HuH-7 (cell line): ENCODE measurements around the gene OR7C1.
"Not testable (repeated sequence)": the region's sequence is repeated elsewhere in the genome, so short reads cannot be mapped to it uniquely, and the experiment has no call there.

Experiments
- DNase-seq: peaks from one replicate; pipeline ENCODE4 v3.0.0; 2011; ENCODE audit warnings: low spot score

OR7C1 gene

GRCh38 chr19:14784730-14785101 lies 50.3 kb downstream of the OR7C1 start:
- not testable (repeated sequence) for DNase-seq

- not testable (repeated sequence) for DNase-seq
Observed at GRCh38 chr19:14783410-14783998, 51.5 kb downstream of the OR7C1 start.

DNA sequence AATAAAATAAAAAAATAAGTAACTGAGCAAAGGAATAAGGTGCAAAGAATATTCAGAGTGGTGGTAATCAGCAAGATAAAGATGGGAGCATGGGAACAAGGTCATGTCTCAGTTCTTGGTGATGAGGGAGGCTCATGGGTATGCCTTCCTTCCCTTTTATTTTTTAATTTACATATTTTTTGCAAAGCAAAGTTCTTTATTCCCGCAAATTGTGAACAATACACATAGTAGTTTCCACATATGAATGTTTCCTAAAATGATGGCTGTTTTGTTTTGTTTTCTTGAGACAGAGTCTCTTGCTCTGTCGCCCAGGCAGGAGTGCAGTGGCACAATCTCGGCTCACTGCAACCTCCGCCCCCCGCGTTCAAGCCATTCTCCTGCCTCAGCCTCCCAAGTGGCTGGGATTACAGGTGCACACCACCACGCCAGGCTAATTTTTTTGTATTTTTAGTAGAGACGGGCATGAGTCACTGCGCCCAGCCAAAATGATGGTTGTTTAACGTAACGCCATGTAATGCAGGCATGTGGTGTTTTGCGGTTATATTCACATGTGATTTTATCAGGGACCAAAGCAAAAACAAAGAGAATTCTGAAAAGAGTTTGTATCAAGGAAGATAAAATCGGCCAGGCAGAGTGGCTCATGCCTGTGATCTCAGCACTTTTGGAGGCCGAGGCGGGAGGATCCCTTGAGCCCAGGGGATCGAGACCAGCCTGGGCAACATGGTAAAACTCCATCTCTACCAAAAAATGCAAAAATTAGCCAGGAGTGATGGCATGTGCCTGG lies 52.2 kb downstream of the OR7C1 start:
- DNase-seq = no peak

DNA sequence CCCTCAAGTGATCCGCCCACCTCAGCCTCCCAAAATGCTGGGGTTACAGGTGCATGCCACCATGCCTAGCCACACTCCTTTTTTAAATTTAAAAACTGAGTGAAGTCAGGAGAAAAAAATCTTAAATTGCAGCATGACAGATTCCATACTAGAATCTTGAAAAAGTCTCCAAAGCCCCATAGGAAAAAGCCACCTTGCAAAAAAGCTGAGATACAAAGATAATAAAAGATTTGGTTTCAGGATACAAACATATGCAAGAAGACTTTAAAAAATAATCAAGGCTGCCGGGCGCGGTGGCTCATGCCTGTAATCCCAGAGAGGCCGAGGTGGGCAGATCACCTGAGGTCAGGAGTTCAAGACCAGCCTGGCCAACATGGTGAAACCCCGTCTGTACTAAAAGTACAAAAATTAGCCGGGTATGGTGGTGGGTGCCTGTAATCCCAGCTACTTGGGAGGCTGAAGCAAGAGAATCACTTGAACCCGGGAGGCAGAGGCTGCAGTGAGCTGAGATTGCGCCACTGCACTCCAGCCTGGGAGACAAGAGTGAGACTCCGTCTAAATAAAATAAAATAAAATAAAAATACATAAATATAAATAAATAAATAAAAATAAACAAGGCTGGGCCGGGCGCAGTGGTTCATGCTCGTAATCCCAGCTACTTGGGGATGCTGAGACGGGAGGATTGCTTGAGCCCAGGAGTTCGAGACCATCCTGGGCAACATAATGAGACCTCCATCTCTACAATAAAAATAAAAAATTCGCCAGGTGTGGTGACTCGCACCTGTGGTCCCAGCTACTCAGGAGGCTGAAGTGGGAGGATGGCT lies 53.1 kb downstream of the OR7C1 start:
- DNase-seq = not testable (repeated sequence)

GRCh38 chr19:14780622-14781225 lies 54.3 kb downstream of the OR7C1 start:
- DNase-seq = not testable (repeated sequence)

DNA sequence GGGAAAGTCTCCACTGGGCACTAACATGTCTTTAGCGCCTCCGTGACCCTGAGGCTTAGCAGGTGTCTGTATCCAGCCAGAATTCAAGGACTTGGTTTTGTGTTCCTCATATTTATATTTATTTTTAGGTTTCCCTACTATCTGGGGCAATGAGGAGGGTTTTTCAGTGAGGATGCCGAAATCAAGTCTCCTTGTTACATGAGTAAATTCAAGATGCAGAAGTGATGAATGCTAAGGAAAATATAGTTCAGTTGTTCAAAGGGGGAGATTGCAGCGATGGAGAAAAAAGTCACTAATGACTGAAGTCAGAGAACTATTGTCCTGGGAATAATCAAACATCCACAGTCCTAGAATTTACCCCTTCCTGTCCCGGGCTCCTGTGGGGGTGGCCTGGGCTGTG lies 55.8 kb downstream of the OR7C1 start:
- no peak for DNase-seq

DNA sequence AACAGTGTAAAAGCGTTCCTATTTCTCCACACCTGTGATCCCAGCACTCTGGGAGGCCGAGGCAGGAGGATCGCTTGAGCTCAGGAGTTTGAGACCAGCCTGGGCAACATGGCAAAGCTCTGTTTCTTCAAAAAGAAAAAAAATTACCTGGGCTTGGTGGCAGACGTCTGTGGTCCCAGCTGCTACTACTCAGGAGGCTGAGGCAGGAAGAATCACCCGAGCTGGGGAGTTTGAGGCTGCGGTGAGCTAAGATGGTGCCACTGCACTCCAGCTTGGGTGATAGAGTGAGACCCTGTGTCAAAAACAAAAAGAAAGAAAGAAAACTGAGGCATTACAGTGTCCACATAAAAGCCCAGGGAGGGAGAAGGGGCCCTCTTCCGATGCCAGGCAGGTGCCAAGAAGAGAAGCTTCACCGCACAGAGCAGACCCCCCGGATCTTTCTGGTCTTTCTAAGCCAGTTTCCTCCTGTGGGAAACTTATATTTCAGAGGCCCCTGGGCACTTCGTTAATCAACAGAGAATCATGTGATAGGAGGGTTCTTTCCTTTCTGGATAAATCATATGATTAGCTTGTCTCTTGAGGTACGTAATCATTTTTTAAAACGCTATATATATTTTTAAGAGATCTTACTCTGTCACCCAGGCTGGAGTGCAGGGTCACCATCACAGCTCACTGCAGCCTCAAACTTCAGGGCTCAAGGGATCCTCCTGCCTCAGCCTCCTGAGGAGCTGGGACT lies 56.7 kb downstream of the OR7C1 start, which contains the start of gene ADGRE2:
Gene ADGRE2, minus strand, starts transcription at position 451 of the 736 bp plus-strand sequence. CDS start 1,804 bp downstream, outside the sequence.
- not testable (repeated sequence) for DNase-seq

- DNase-seq = not testable (repeated sequence)
Observed at GRCh38 chr19:14777645-14778044, 57.3 kb downstream of the OR7C1 start.

GRCh38 chr19:14775869-14776586 lies 59.0 kb downstream of the OR7C1 start:
- no peak for DNase-seq

DNA sequence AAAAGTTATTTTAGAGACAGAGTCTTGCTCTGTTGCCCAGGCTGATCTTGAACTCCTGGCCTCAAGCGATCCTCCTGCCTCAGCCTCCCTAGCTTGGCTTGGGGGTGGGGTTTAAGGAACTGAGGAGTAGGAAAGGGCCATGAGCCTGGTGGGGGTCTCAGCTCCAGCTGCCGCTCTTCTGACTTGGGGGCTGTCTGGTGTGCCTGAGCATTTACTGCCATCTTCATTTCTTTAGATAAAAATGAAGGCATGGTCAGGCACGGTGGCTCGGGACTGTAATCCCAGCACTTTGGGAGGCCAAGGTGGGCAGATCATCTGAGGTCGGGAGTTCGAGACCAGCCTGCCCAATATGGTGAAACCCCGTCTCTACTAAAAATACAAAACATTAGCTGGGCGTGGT lies 59.7 kb downstream of the OR7C1 start:
- not testable (repeated sequence) for DNase-seq

DNA sequence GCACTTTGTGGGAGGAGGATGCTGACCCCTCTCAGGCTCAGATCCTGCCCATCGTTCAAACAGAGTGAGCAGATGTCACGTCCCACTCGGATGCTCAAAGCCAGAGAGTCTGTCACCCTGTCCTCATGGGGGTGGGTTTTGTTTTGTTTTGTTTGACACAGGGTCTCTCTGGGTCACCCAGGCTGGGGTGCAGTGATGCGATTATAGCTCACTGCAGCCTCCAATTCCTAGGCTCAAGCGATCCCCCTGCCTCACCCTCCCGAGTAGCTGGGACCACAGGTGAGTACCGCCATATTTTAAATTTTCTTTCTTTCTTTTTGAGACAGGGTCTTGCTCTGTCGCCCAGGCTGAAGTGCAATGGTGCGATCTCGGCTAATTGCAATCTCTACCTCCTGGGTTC lies 60.6 kb downstream of the OR7C1 start:
- DNase-seq = no peak

DNA sequence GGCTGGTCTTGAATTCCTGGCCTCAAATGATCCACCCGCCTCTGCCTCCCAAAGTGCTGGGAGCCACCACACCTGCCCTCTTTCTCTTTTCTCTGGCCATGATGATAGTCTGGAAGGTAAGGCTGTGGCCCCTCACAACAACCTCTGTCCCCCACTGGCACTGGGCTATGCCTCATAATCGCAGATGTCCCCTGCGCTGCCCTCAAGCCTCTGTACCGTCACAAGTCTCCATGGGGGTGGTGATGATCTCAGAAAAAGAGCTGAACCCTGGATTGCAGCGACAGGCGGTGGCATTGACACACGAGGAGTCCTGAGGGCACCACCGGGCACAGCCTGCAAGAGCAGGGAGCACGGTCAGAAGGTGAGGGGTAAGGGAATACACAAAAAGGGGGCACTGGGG lies 61.3 kb downstream of the OR7C1 start:
- DNase-seq = not testable (repeated sequence)

DNA sequence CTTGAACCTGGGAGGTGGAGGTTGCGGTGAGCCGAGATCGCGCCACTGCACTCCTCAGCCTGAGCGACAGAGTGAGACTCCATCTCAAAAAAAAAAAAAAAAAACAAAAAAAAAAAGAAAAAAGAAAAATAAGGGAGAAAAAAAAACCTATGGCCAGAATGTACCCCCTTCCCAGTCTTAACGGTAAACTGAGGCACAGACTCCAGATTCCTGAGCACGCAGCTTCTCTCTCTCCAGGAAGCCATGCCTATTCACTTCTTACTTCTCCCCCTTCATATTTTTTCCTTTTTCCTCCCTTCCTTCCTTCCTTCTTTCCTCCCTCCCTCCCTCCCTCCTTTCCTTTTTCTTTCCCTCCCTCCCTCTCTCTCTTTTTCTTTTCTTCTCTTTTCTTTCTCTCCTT lies 62.0 kb downstream of the OR7C1 start:
- no peak for DNase-seq

DNA sequence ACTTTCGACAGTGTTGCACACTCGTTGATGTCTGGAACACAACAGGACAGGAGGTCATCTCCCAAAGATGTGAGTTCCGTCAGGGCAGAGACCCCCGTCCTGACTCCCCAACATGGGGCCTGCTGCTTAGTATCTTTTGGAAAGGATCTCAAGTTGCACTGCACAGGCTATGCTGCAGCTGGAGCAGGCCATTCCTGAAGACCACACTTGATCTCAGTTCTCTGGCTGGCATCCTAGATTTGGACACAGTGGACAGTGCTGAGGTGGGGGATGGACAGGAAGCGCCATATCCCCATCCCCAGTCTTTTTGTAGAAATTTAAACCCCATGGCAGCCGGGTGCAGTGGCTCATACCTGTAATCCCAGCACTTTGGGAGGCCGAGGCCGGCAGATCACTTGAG lies 62.5 kb downstream of the OR7C1 start:
- DNase-seq = no peak

DNA sequence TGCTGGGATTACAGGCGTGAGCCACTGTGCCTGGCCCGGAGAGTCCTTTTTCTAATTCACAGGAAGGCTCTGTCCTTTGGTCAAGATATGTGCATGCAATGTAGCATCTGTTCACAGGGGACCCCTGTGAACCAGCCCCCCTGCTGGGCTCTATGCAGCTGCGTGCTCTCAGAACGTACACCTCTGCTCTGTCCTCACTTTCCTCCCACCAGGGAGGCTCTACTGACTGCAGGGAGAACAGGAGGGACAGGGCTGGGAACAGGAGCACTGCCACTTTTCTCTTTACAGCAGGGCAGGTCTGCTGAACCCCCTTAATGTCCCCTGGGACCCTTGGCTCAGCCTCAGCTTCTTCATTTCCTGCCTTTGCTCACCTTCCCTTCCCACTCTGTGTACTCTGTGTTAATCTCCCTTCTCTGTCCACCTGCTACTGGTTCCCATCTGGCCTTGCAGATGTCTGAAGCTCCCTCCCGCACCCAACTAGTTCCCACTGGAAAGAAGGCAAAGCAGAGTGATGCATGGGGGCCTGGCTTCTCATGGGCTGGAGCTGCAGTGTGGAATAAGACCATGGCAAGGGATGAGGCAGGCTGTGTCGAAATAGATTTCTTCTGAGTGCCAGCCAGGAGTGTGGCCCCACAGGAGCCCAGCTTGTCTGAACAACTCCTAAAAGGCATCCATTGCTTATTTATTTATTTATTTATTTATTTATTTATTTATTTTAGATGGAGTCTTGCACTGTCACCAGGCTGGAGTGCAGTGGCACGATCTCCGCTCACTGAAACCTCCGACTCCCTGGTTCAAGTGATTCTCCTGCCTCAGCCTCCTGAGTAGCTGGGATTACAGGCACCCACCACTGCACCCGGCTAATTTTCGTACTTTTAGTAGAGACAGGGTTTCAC lies 63.8 kb downstream of the OR7C1 start:
- no peak for DNase-seq

- no peak for DNase-seq
Observed at GRCh38 chr19:14770136-14770535, 64.8 kb downstream of the OR7C1 start.

GRCh38 chr19:14769201-14769600 lies 65.8 kb downstream of the OR7C1 start:
- no peak for DNase-seq

GRCh38 chr19:14768001-14768400 lies 67.0 kb downstream of the OR7C1 start:
- no peak for DNase-seq

DNA sequence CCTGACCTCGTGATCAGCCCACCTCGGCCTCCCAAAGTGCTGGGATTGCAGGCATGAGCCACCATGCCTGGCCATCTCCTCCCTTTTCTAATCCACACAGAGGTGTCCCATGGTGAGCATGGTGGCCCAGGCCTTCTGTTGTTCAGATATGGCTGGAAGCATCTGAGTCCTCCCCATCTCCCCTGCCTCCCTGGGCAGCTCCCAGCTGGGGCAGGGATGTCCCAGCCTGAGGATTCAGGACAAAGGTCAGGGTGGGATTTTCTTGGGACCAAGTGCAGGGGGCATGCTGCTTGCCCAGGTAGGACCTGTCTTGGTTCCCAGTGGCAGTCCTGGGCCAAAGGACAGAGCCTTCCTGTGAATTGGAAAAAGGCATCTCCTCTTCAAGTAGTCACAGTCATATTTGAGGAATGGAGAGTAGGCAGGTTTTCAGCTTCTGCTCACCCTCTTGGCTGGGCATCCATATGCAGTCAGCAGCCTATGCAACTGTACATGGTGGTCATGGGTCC lies 67.5 kb downstream of the OR7C1 start:
- DNase-seq = no peak

DNA sequence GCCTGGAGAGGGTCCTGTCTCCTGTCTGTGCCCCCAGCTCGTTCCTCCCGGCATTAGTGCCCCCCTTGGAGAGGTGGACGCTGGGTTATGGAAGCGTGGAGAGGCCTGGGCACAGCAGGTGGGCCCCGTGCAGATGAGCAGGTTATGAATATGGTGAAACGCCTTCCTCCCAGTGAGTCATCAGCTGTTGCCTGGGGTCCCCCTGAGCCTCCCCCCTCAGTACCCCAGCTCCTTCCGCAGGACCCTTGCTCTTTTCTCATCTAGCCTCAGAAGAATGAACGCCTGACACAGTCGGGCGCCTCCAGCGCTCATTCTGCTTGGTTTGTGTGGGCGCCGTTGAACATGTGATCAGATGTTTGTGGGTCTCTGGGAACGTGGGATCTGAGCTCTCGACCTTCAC lies 69.1 kb downstream of the OR7C1 start:
- DNase-seq = not testable (repeated sequence)
